Small intestine (tissue), 7 donors: ENCODE measurements around the gene PEX19. TPM values are rescaled to one million over a fixed set of nuclear protein-coding genes. Genes with fewer than 3 reads are reported as not detected.
A peak's percentile ranks its signal among the peaks of the same experiment; 100 is the strongest.

ENCODE experiments used
- DNase-seq, 2 donors: peaks; one replicate each; pipeline versions ENCODE4 v3.0.0 to v3.0.0-alpha.2; 2013
- FAIRE-seq: peaks from 2 replicates; lab custom pipeline; 2012; peaks lifted over from hg19 to GRCh38; lab: Jason Lieb, UNC
- H3K27ac ChIP-seq, 3 donors: one replicate each; pipeline ENCODE4 v1.5.1; 2013; ENCODE audit warnings: low read length in 2 of 3, mild to moderate bottlenecking in 2 of 3, control low read depth in 1 of 3, inconsistent platforms in 1 of 3, low read depth in 1 of 3, moderate library complexity in 1 of 3
- H3K27me3 ChIP-seq, 3 donors: one replicate each; pipeline ENCODE4 v1.6.1; 2013; ENCODE audit warnings: low read length in 3 of 3, inconsistent platforms in 1 of 3; ENCODE audit not compliant: control insufficient read depth in 3 of 3, insufficient read depth in 3 of 3
- H3K36me3 ChIP-seq, 3 donors: one replicate each; pipeline ENCODE4 v1.6.1; 2013; ENCODE audit warnings: low read length in 3 of 3, inconsistent platforms in 1 of 3, low read depth in 1 of 3, mild to moderate bottlenecking in 1 of 3, moderate library complexity in 1 of 3; ENCODE audit not compliant: control insufficient read depth in 3 of 3, insufficient read depth in 2 of 3
- H3K4me1 ChIP-seq, 3 donors: one replicate each; pipeline ENCODE4 v1.6.1; 2013; ENCODE audit warnings: low read length in 2 of 3, inconsistent platforms in 1 of 3, low read depth in 1 of 3, mild to moderate bottlenecking in 1 of 3, moderate library complexity in 1 of 3; ENCODE audit not compliant: control insufficient read depth in 3 of 3, insufficient read depth in 2 of 3
- H3K4me3 ChIP-seq, 3 donors: one replicate each; pipeline ENCODE4 v1.5.1; 2013; ENCODE audit warnings: low read length in 3 of 3, control low read depth in 1 of 3, inconsistent platforms in 1 of 3, low read depth in 1 of 3, mild to moderate bottlenecking in 1 of 3, moderate library complexity in 1 of 3
- H3K9me3 ChIP-seq, 2 donors: one replicate each; pipeline ENCODE4 v1.6.1; 2013; ENCODE audit warnings: low read depth in 1 of 2, low read length in 1 of 2; ENCODE audit not compliant: control insufficient read depth in 2 of 2, insufficient read depth in 1 of 2
- WGBS, 3 donors: extraction: QIAGEN DNeasy Blood & Tissue Kit; methylation state at CpG; one replicate each; pipeline ENCODE4 v1.1.7; 2013; 5-methylcytosine and 5-hydroxymethylcytosine counted together
- polyA plus RNA-seq, 4 donors: library from polyadenylated mRNA; stranded (reverse) in 3 of 4; unstranded in 1 of 4; fragments of 200-250 nt in 3 of 4; fragments of 120-200 nt in 1 of 4; gene quantifications; one replicate each; pipeline versions ENCODE4 v1.2.1 to v1.2.3, GENCODE V29; 2013
- donor health status: healthy with polysubstance abuse.
- donor health status: control.
- donor health status: control.
- donor health status: Bipolar disorder and iron deficiency.
- donor health status: healthy.

The PEX19 gene
- polyA plus RNA-seq, 4 donors = 20.8 to 52.3 (median 24.5) TPM

DNA sequence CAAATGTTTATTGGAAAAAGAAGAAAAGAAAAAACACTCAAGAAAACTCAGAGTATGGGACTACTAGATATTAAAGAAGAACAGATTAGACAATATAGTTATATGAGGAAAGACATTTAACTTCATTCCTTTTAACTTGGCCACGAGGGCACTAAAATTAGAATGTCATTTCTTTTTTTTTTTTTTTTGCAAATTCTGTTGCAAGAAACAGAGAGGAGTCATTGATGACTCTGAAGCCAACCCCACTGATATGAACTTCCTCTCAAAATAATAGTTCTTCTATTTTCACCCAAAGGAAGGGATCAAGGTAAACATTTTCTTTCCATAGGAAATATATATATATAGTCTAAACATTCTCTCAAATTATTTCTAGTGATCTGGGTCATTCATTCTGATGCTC, 24.6 kb upstream of the PEX19 start:
- Histone ChIP-seq H3K4me3 (no peak overlapping the region), H3K27me3 (no peaks in the 10 kb centered on the region), H3K36me3 (peaks cover 26 to 48% (median 43%) of the 10 kb centered on the region in 3 donors), H3K27ac (no peak overlapping the region), H3K9me3 (no peaks in the 10 kb centered on the region), H3K4me1 (no peaks in the 10 kb centered on the region)
- 54 to 85% (median 70%) methylated on average over 1 of the region's 1 CpG for WGBS, 3 donors
- DNase-seq = no peak
- FAIRE-seq = no peak

DNA sequence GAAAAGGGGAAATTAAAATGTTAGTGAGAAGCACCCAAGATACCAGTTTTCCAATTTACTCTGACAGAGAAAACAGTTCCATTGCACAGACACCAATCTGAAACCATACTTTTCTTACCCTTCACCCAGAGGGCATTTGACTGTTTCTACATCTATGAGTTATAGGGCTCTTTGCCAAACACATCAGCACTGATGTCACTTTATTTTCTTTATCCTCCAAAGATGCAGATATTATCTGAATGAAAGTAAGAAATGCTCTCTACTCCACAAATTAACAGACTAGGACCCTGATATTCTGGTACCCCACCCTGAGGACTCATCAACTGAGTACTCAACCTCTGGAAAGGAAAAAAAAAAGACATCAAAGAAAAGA, 24.2 kb upstream of the PEX19 start:
- Histone ChIP-seq H3K36me3 (peaks cover 22 to 50% (median 43%) of the 10 kb centered on the region in 3 donors), H3K4me1 (no peaks in the 10 kb centered on the region), H3K4me3 (no peak overlapping the region), H3K27ac (no peak overlapping the region), H3K9me3 (no peaks in the 10 kb centered on the region), H3K27me3 (no peaks in the 10 kb centered on the region)
- FAIRE-seq (no peak), DNase-seq (no peak)

DNA sequence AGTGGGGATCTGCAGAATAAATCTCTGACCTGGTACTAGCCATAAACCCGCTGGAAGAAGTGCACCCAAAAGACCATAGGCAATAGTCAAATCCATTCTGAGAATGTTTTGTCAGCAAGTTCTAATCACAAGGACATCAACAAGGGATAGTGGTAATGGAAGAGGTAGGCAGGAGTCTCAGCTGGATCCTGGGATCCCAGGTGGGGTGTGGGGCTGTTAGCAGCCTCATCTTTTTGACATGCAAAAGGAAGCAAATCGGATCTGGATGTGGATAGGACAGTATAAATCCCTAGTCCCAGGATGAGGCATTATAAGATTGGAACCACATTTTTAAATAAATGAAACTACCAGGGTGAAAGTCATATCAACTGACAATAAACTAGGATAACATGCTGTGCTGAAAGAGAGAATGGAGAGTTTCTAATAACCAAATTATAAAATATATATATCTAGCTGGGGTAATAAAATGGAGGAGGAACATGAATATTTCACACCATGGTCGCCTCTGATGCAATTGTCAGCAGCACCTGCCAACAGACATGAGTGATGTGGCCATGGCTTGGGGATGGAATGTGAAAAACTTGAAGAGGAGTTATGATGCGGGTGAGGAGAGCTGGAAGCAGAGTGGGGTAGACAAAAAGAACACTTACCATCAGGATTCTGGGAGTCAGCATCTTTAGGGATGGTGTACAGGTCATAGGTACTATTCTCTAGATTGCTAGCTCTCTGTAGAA, 23.7 kb upstream of the PEX19 start:
- FAIRE-seq = no peak
- no peaks in the 10 kb centered on the region for H3K27me3 ChIP-seq
- no peaks in the 10 kb centered on the region for H3K9me3 ChIP-seq
- no peak overlapping the region for H3K4me3 ChIP-seq
- WGBS, 3 donors = 87 to 97% (median 92%) methylated on average over 4 of the region's 4 CpGs
- peaks cover 21 to 50% (median 46%) of the 10 kb centered on the region in 3 donors for H3K36me3 ChIP-seq
- DNase-seq = no peak
- no peak overlapping the region for H3K27ac ChIP-seq
- no peaks in the 10 kb centered on the region for H3K4me1 ChIP-seq

DNA sequence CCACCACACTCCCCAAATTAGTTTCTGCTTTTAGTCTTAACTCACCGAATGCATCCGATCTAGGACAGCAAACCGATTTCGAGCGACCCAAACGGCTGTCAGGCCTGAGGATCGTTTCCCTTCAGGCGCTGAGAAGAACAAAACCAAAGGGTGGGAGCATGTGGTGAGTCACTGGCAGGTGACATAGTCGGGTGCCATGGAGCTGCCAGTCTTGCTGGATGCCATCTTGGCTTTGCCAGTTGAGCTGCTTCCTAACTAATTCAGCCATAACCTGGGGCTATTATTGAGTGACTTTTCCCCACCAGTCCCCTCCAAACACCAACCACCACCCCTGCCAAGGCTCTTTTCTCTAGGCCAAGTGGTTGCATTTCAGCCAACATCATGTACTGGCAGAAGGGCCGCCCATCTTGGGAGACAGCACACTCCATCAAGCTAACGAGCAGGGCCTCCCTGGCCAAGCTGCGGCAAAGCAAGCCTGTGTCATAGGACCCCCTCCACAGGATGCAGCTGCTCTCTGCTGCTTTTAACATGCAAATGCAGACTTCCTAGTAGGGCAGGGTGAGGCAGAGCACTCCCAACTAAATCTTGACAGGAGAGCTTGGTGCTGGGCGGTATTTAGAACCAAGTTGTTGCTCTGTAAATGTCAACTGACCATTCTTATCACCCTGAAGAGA, 22.3 kb upstream of the PEX19 start:
- DNase-seq (no peak), FAIRE-seq (no peak)
- Histone ChIP-seq H3K36me3 (peaks cover 18 to 47% (median 47%) of the 10 kb centered on the region in 3 donors), H3K4me1 (no peaks in the 10 kb centered on the region), H3K4me3 (no peak overlapping the region), H3K9me3 (no peaks in the 10 kb centered on the region), H3K27me3 (no peaks in the 10 kb centered on the region), H3K27ac (no peak overlapping the region)
- 87 to 94% (median 93%) methylated on average over 13 of the region's 13 CpGs for WGBS, 3 donors

DNA sequence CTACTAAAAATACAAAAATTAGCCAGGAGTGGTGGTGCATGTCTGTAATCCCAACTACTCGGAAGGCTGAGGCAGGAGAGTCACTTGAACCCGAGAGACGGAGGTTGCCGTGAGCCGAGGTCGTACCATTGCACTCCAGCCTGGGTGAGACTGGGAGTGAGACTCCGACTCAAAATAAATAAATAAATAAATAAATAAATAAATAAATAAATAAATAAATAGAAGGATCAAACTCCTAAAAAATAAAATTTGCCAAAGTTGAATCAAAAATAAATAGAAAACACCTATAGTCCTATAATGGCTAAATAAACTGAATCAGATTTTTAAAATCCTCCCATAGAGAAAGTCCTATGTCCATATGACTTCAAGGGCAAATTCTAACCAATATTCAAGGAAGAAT, 15.2 kb upstream of the PEX19 start:
- FAIRE-seq = no peak
- no peak overlapping the region for H3K27ac ChIP-seq
- H3K27me3 ChIP-seq = no peaks in the 10 kb centered on the region
- H3K4me1 ChIP-seq = no peaks in the 10 kb centered on the region
- WGBS, 3 donors = 83 to 89% (median 87%) methylated on average over 7 of the region's 7 CpGs
- H3K36me3 ChIP-seq = peaks cover 22 to 45% (median 27%) of the 10 kb centered on the region in 3 donors
- H3K4me3 ChIP-seq = no peak overlapping the region
- DNase-seq = no peak
- H3K9me3 ChIP-seq = no peaks in the 10 kb centered on the region

DNA sequence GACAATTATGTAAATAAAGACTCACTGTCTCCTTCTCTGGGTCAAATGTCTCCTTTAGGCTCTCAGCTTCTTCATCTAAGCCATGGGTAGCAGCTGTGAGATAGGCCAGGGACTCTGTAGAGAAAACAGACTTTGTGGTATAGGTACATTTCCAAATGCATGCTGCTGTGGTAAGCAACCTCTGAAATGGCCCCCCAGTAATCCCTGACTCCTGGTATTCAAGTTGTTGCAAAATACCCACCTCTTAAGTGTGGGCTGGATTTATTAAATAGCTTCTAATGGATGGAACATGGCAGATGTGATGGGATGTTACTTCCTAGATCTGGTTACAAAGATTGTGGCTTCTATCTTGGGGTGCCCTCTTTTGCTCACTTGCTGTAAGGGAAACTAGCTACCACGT, 11.1 kb upstream of the PEX19 start:
- Histone ChIP-seq H3K4me1 (no peaks in the 10 kb centered on the region), H3K36me3 (peaks cover 38 to 59% (median 54%) of the 10 kb centered on the region in 3 donors), H3K9me3 (no peaks in the 10 kb centered on the region), H3K27ac (no peak overlapping the region), H3K4me3 (no peak overlapping the region), H3K27me3 (no peaks in the 10 kb centered on the region)
- DNase-seq = no peak
- FAIRE-seq = no peak
- WGBS, 3 donors = 92 to 95% (median 93%) methylated on average over 1 of the region's 1 CpG

- no peak for FAIRE-seq
- WGBS, 3 donors = 48 to 85% (median 60%) methylated on average over 8 of the region's 8 CpGs
- H3K36me3 ChIP-seq = peaks cover 48 to 66% (median 65%) of the 10 kb centered on the region in 3 donors
Observed at GRCh38 chr1:160293020-160293968, 8.4 kb upstream of the PEX19 start.

More at GRCh38 chr1:160293020-160293968, 8.4 kb upstream of the PEX19 start:
- DNase-seq = peak in 1 of 2 donors; percentile 25
- Histone ChIP-seq H3K4me3 (no peak overlapping the region), H3K27ac (no peak overlapping the region), H3K9me3 (no peaks in the 10 kb centered on the region), H3K4me1 (peaks cover 0 to 3% (median 0%) of the 10 kb centered on the region in 3 donors), H3K27me3 (no peaks in the 10 kb centered on the region)
